Stimulated activated naive CD8-positive, alpha-beta T cell treated with anti-CD3 and anti-CD28 coated beads, Interleukin-15, Interleukin-2, amounts not matched to agents 100 ng/mL and 50 ng/mL, for 24 hours (primary cell): ENCODE results near the gene PLEKHM3.

ENCODE experiments used
- H3K27ac Mint-ChIP-seq: one replicate; pipeline ENCODE4 v1.8.0; 2021; ENCODE audit warnings: mild to moderate bottlenecking, mixed read lengths
- H3K27me3 Mint-ChIP-seq: one replicate; pipeline ENCODE4 v1.8.0; 2021; ENCODE audit warnings: mixed read lengths
- H3K36me3 Mint-ChIP-seq: one replicate; pipeline ENCODE4 v1.8.0; 2021; ENCODE audit warnings: low read depth, mixed read lengths
- H3K4me1 Mint-ChIP-seq: one replicate; pipeline ENCODE4 v1.8.0; 2021; ENCODE audit warnings: low read depth, mixed read lengths
- H3K4me3 Mint-ChIP-seq: one replicate; pipeline ENCODE4 v1.8.0; 2021; ENCODE audit warnings: mild to moderate bottlenecking, mixed read lengths
- H3K9me3 Mint-ChIP-seq: one replicate; pipeline ENCODE4 v1.8.0; 2021; ENCODE audit warnings: mixed read lengths

PLEKHM3 gene

DNA sequence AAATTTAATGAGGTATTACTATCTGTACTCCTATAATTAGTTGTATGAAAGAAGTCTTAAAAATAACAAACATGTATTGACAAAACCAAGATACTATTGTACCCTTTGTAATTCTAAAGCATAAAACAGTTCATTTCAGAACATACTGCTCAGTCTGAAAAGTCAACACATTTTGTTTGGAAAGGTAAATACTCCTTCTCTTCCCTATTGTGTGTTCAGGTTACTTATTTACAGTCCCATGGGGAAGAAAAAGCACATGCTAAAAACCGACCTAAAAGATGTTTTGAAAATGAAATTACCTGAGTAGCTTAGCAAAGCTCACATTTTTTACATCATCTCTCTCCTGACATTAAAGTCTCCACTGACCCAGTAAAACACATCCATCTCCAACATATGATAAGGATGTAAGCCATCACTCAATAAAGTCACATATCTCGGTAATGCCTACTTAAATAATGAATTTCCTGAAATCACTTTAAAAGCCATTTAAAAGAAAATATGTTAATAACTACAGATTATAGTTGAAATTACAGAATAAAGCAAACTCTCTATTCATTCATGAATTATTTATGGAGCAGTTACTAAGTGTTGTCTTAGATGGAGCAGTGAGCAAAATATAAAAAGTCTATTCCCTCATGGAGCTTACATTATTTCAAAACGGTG, 180.0 kb downstream of the PLEKHM3 start:
- Mint-ChIP-seq H3K36me3 (peaks cover 5% of the 10 kb centered on the region), H3K9me3 (no peaks in the 10 kb centered on the region), H3K27me3 (no peaks in the 10 kb centered on the region), H3K27ac (peak overlapping the region; percentile 40), H3K4me3 (no peak overlapping the region), H3K4me1 (peaks cover 7% of the 10 kb centered on the region)

DNA sequence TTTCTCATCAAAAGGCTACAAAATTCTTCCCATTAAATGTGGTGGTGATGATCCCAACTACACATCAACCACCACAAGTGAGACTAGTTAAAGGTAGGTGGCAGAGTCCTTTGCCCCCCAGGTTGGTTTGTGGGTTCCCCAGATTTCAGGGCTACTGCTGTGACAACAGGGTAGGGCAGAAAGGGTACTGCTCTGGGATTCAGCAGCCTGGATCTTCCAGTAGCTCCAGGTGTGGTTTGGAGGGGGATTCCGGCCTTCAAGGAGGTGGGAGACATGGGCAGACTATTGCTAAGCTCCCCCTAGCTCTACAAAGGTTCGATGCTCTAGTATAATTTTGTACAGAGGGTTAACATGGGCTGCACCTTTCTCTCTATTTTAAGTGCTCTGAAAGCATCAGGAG, 180.7 kb downstream of the PLEKHM3 start:
- peaks cover 5% of the 10 kb centered on the region for H3K36me3 Mint-ChIP-seq
- H3K4me3 Mint-ChIP-seq = no peak overlapping the region
- no peaks in the 10 kb centered on the region for H3K27me3 Mint-ChIP-seq
- peaks cover 7% of the 10 kb centered on the region for H3K4me1 Mint-ChIP-seq
- H3K9me3 Mint-ChIP-seq = no peaks in the 10 kb centered on the region
- H3K27ac Mint-ChIP-seq = no peak overlapping the region

DNA sequence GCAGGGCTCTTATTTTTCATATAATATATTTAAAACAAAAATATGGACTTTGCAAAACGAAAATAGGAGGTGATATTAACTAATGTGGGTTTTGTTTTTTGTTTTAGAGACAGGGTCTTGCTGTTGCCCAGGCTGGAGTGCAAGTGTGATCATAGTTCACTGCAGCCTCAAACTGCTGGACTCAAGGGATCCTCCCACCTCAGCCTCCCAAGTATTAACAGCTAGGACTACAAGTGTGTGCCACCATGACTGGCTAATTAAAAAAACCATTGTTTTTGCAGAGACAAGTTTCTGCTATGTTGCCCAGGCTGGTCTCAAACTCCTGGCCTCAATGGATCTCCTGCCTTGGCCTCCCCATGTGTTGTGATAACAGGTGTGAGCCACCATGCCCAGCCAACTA, 185.2 kb downstream of the PLEKHM3 start:
- Mint-ChIP-seq H3K27me3 (no peaks in the 10 kb centered on the region), H3K36me3 (no peaks in the 10 kb centered on the region), H3K27ac (no peak overlapping the region), H3K9me3 (no peaks in the 10 kb centered on the region), H3K4me3 (no peak overlapping the region), H3K4me1 (no peaks in the 10 kb centered on the region)

DNA sequence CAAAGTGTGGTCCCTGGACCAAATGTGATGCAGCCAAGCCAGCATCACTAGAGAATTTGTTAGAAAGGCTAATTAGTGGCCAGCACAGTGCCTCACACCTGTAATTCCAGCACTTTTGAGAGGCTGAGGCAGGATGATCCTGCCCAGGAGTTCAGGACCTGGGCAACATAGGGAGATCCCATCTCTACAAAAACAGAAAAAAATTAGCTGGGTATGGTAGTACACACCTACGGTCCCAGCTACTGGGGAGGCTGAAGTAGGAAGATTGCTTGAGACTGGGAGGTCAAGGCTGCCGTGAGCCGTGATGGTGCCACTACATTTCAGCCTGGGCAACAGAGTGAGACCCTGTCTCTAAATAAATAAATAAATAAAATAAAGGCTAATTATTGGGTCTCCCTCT, 185.8 kb downstream of the PLEKHM3 start:
- no peaks in the 10 kb centered on the region for H3K27me3 Mint-ChIP-seq
- no peaks in the 10 kb centered on the region for H3K9me3 Mint-ChIP-seq
- no peaks in the 10 kb centered on the region for H3K36me3 Mint-ChIP-seq
- no peak overlapping the region for H3K4me3 Mint-ChIP-seq
- peak overlapping the region; percentile 52 for H3K27ac Mint-ChIP-seq
- no peaks in the 10 kb centered on the region for H3K4me1 Mint-ChIP-seq

DNA sequence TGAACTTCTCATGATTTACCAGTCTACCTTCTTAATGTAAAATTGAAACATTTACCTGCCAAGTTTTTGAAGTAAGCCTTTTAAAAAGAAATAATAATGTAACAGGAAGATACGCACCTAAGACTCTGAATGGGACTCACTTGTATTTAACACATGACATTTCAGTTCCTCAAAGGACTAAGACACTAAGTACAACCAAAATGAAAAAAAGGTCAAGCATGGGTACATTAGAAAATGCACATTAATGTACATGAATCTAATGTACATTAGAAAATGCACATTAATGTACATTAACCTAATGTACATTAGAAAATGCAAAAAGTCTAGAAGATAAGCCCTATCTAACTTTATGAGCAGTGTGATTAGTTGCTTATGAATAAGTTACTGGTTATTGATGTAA, 186.3 kb downstream of the PLEKHM3 start:
- Mint-ChIP-seq H3K4me1 (no peaks in the 10 kb centered on the region), H3K27me3 (no peaks in the 10 kb centered on the region), H3K27ac (no peak overlapping the region), H3K4me3 (no peak overlapping the region), H3K36me3 (no peaks in the 10 kb centered on the region), H3K9me3 (no peaks in the 10 kb centered on the region)

DNA sequence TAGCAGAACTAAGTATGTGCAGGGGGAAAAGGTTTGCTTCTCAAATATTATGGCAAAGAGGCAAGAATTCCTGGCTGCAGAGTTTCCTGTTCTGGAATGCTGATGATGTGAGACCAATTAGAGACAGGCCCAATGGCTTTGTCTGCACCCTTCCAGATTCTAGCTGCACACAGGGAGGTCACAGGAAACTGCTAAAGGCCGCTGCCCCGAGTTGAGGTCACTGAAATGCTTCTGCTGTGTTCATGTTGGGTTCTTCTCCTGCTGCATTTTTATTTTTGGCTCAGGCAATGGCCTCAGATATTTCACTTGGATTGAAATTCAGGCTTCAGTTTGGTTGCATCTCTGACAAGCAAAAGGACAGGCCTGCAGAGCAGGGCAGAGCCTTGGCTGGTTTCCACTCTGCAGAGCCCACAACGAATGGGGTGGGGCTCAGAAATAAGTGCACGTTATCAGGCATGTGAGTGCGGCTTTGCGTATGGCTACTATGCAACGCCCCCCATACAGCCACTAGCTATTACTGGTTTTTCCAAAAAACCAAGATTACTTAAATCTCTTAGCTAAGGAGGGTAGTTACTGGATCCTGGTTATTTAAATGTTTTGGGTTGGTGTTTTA, 188.7 kb downstream of the PLEKHM3 start:
- H3K27ac Mint-ChIP-seq = no peak overlapping the region
- H3K4me1 Mint-ChIP-seq = peaks cover 9% of the 10 kb centered on the region
- H3K9me3 Mint-ChIP-seq = no peaks in the 10 kb centered on the region
- no peak overlapping the region for H3K4me3 Mint-ChIP-seq
- no peaks in the 10 kb centered on the region for H3K27me3 Mint-ChIP-seq
- H3K36me3 Mint-ChIP-seq = no peaks in the 10 kb centered on the region

DNA sequence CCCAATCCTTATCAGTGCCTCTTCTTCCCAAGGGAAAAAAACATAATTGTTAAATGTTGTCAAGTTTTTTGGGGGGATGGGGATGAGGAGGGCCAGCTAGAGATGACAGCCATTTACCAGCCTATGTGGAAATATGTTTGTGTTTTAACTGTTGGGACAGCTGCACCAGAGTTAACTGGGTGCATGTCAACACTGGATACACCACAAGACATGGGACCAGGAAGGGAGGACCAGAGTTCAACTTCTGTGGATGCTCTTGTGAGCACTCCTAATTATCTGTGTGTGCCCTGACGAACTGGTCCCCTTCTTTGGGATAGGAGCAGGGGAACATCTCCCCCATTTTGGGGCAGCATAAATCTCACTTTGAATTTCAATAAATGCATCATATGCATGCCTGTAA, 189.5 kb downstream of the PLEKHM3 start:
- no peaks in the 10 kb centered on the region for H3K27me3 Mint-ChIP-seq
- H3K4me1 Mint-ChIP-seq = peaks cover 9% of the 10 kb centered on the region
- H3K9me3 Mint-ChIP-seq = no peaks in the 10 kb centered on the region
- H3K27ac Mint-ChIP-seq = no peak overlapping the region
- H3K36me3 Mint-ChIP-seq = no peaks in the 10 kb centered on the region
- H3K4me3 Mint-ChIP-seq = no peak overlapping the region

DNA sequence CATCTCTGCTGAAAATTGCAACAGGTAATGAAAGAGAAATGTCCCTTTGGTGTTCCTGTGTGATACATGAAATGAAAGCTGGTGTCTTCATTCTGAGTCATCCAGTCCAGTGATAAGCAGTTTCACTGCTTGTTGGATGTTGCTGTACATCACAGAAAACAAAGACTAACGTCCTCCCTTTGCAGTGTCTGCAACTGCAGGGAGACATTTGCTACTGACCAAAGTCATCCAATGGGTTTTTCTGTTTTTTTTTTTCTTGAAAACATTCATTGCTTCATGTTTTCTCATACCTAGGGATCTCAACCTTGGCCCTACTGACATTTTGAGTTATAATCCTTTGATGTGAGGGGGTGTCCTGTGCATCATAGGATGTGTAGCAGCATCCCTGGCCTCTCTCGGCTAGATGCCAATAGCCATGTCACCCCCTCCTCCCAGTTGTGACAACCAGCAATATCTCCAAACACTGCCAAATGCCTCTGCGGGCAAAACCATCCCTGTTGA, 192.0 kb downstream of the PLEKHM3 start:
- no peaks in the 10 kb centered on the region for H3K36me3 Mint-ChIP-seq
- no peak overlapping the region for H3K27ac Mint-ChIP-seq
- no peaks in the 10 kb centered on the region for H3K27me3 Mint-ChIP-seq
- peaks cover 9% of the 10 kb centered on the region for H3K4me1 Mint-ChIP-seq
- no peak overlapping the region for H3K4me3 Mint-ChIP-seq
- H3K9me3 Mint-ChIP-seq = no peaks in the 10 kb centered on the region

DNA sequence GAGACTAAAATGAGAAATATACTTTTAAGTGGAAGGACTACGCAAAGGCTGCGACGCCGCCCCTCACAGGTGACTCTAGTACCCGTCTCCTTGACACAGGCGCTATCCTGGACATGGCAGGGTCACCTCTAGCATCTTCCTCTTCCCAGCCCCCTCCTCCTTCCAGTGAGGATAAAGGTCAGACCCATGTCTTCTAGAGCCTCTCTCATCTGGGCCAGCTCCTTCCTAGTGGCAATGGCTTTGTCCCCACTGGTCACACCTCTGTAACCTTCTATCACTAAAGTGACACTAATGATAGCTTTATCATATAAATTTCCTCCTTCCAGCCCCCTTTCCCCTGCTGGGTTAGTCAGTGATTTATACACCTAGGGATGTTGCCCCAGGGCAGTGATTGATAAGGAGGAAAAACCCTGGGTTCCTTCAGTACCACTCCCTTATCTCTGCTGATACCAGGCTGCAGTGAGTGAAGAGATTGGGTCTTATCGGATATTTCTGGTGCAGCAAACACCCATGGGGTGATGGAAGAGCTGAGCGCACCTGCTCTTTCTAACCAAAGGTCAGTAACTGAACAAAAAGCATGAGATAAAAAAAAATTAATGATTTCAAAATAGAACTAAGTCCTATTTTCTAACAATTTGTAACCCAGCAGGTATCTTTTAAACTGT, 193.6 kb downstream of the PLEKHM3 start:
- Mint-ChIP-seq H3K27me3 (no peaks in the 10 kb centered on the region), H3K9me3 (no peaks in the 10 kb centered on the region), H3K4me1 (peaks cover 9% of the 10 kb centered on the region), H3K27ac (no peak overlapping the region), H3K4me3 (no peak overlapping the region), H3K36me3 (peaks cover 6% of the 10 kb centered on the region)

DNA sequence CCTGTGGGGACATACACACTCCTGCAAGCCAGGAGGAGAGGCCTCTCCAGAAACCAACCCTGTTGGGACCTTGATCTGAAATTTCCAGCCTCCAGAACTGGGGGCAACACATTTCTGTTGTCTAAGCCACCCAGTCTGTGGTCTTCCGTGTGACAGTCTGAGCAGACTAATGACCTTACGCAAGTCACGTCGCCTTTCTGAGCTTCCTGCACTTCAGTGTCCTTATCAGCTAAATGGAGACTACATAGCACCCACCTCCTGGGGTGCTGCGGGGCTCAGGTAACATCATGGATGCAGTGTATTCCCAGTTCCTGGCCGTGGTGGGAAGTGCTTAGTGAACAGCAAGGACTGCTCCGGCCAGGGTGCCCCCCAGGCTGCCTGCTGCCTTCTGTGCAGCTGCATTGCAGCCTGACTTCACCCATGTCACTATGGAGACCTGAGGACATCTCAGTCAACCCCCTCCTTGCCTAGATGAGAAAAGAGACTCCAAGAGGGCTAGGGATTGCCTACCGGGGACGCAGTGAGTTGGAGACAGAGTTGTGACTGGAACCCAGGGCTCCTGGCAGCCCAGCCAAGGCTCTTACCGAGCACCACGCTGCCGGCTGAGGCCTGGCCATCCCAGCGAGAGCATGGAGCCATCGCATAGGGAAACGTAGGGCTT, 194.4 kb downstream of the PLEKHM3 start:
- H3K9me3 Mint-ChIP-seq = no peaks in the 10 kb centered on the region
- peaks cover 13% of the 10 kb centered on the region for H3K36me3 Mint-ChIP-seq
- no peaks in the 10 kb centered on the region for H3K27me3 Mint-ChIP-seq
- no peak overlapping the region for H3K27ac Mint-ChIP-seq
- H3K4me3 Mint-ChIP-seq = no peak overlapping the region
- peaks cover 9% of the 10 kb centered on the region for H3K4me1 Mint-ChIP-seq

DNA sequence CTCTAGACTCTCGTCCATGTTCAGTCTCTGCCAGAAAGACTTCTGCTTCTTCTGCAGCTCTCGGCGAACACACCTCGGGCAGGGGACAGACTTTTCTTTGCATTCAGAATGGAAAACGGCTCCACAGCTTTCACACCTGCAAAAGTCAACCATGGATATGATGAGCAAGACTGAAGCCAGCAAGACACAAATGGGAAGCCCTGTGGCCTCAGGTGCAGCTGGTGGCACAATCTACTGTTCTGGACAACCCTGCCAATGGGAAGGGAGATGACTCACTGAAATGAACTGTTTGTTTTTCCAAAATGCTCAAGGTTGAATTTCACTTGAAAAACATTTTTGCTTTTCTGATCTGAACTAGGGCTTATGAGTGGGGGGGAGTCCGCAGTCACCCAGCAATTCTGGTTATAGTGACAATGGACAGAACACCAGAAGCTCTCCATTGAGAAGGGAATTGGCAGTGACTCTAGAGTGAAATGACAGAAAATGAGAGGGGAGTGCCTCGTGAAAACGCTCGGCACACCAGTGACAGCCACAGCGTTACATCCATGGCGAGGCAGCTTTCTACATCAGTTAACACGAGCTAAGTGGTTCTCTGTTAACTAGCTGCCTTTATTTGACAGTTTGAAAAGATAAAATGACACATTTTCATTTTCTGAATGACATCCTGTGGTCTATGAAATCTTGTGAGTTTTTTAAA, 196.8 kb downstream of the PLEKHM3 start:
- peaks cover 7% of the 10 kb centered on the region for H3K4me1 Mint-ChIP-seq
- peaks cover 26% of the 10 kb centered on the region for H3K36me3 Mint-ChIP-seq
- H3K27me3 Mint-ChIP-seq = no peaks in the 10 kb centered on the region
- H3K9me3 Mint-ChIP-seq = no peaks in the 10 kb centered on the region
- H3K4me3 Mint-ChIP-seq = no peak overlapping the region
- H3K27ac Mint-ChIP-seq = no peak overlapping the region

DNA sequence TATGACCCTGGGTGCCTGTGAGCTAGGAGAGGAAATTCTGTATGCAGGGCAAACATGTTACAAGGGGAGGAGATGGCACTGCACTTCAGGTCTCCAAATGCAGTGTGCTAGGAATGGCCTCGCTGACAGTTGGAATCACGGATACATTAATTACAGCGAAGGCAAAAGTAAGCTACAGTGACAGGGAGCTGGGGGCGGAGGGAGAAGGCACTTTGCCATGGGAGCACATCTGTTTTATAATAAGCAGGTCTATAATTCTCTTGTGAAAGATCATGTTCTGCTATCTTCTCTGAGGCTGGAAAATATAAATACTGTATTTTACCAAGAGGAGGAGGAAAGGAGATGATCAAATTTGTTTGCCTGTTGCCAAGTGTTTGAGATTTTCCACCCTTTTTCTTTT, 199.3 kb downstream of the PLEKHM3 start:
- Mint-ChIP-seq H3K4me3 (no peak overlapping the region), H3K36me3 (peaks cover 26% of the 10 kb centered on the region), H3K9me3 (no peaks in the 10 kb centered on the region), H3K4me1 (no peaks in the 10 kb centered on the region), H3K27ac (no peak overlapping the region), H3K27me3 (no peaks in the 10 kb centered on the region)

DNA sequence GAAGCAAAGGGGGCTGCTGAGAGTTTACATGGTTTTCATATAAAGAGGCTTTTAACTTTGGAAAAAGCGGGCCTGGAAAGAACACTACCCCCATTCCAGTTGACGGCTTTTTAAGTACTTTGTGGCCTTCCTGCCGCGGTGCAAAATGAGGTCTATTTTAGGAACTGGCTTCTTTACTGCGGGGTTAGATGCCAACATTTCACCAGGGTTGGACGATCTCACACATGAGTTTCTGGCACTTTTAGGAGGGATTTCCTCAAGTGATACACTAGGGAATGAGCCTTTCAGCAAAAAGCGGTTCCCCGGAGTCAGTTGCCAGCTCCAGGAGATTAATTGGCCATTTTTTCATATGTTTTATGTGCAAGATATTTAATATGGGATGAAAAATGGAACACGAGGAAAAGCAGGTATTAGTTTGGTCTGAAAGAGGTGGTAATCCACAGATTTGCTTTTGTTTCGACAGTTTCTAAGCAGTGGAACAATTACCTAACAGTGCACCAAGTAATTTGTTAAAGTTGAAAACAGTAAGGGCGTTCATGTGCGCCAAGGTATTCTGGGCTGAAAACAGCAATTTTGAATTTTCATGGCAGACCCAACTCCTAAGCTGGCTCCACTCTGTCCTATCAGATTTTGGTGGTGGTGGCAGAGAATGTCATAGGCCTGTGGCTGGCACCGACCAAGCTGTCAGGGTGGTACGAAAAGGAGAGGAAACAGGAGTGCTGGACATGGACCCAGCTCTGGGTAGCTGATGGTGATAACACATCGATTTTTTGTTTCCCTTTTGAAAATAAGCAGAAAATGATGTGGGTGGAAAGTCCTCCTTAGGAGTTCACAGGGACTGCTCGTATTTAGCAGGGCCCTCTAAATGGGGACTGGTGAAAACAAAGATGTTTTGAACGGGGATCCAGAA, 200.0 kb downstream of the PLEKHM3 start:
- Mint-ChIP-seq H3K4me3 (no peak overlapping the region), H3K27me3 (no peaks in the 10 kb centered on the region), H3K9me3 (no peaks in the 10 kb centered on the region), H3K36me3 (peaks cover 26% of the 10 kb centered on the region), H3K4me1 (no peaks in the 10 kb centered on the region), H3K27ac (no peak overlapping the region)

DNA sequence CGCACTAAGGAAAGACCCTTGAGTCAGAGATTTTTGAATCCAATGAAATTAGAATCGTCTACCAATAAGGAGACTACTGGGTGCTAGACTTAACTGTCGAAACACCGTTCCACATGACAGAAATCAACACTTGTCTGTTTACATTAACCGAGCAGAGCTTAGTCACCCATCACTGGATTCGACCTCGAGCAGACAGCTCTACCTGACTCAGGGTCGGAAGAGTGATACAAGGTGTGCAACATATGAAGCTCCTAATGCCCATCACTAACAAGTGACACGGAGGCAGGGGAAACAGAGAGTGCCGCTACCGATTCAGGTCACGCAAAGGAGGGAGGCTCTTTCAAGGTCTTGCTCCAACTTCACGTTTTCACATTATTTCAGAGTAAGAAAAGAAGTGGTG, 201.5 kb downstream of the PLEKHM3 start:
- Mint-ChIP-seq H3K36me3 (peaks cover 26% of the 10 kb centered on the region), H3K4me1 (no peaks in the 10 kb centered on the region), H3K9me3 (no peaks in the 10 kb centered on the region), H3K27ac (no peak overlapping the region), H3K27me3 (no peaks in the 10 kb centered on the region), H3K4me3 (no peak overlapping the region)
